ENCODE measurements around the gene CTPS1. TPM values are rescaled to one million over a fixed set of nuclear protein-coding genes. Genes with fewer than 3 reads are reported as not detected.
A peak's percentile ranks its signal among the peaks of the same experiment; 100 is the strongest.

CTPS1 gene
- total RNA-seq, 8 experiments from 2014 or later: 18.2 to 93.4 (median 44.2) TPM

- peaks cover 0 to 7% of the 10 kb centered on the region in 2 donors for H3K4me1 ChIP-seq (replicated peaks in 1 of 2)
- ATAC-seq (replicated peaks in 6 of 8): no peak
- H3K4me3 ChIP-seq: no peak overlapping the region
- H3K27ac ChIP-seq: no peak overlapping the region
- in situ Hi-C loops (cut with MboI; ENCODE audit: low pct_unique_long_range_greater_than_20kb in 2 of 9, low sequenced_read_pairs in 9 of 9, unreplicated experiment in 9 of 9): no loop called here
- WGBS, 10 experiments: 93 to 100% (median 97%) methylated on average over 1 to 7 of the region's 8 CpGs; no CpG with 5 or more reads in 3 of the 10 experiments
Observed at GRCh38 chr1:41009466-41009865, 30.0 kb downstream of the CTPS1 start.

GRCh38 chr1:41010345-41010744 is 30.8 kb downstream of the CTPS1 start:
- Histone ChIP-seq H3K4me3 (no peak overlapping the region), H3K4me1 (replicated peaks in 1 of 2) (peaks cover 0 to 7% of the 10 kb centered on the region in 2 donors), H3K27ac (no peak overlapping the region)
- in situ Hi-C loops (cut with MboI; ENCODE audit: low pct_unique_long_range_greater_than_20kb in 2 of 9, low sequenced_read_pairs in 9 of 9, unreplicated experiment in 9 of 9): no loop called here
- peak in 3 of 8 experiments; percentile 35 to 55 (median 45) for ATAC-seq (replicated peaks in 6 of 8)
- WGBS, 10 experiments: 67 to 80% (median 75%) methylated on average over 1 of the region's 1 CpG; no CpG with 5 or more reads in 6 of the 10 experiments

- Histone ChIP-seq H3K4me3 (no peak overlapping the region), H3K4me1 (replicated peaks in 1 of 2) (peaks cover 0 to 7% of the 10 kb centered on the region in 2 donors), H3K27ac (no peak overlapping the region)
- no peak for ATAC-seq (replicated peaks in 6 of 8)
- in situ Hi-C loops (cut with MboI; ENCODE audit: low pct_unique_long_range_greater_than_20kb in 2 of 9, low sequenced_read_pairs in 9 of 9, unreplicated experiment in 9 of 9): no loop called here
- WGBS, 10 experiments: 92 to 100% (median 100%) methylated on average over 1 to 6 of the region's 6 CpGs; no CpG with 5 or more reads in 1 of the 10 experiments
Observed at GRCh38 chr1:41013024-41013423, 33.5 kb downstream of the CTPS1 start.

GRCh38 chr1:41013796-41014195 is 34.3 kb downstream of the CTPS1 start:
- no peak for ATAC-seq (replicated peaks in 6 of 8)
- 0 to 100% (median 96%) methylated on average over 1 to 7 of the region's 7 CpGs; no CpG with 5 or more reads in 2 of the 10 experiments for WGBS, 10 experiments
- H3K4me3 ChIP-seq: no peak overlapping the region
- H3K27ac ChIP-seq: no peak overlapping the region
- in situ Hi-C loops (cut with MboI; ENCODE audit: low pct_unique_long_range_greater_than_20kb in 2 of 9, low sequenced_read_pairs in 9 of 9, unreplicated experiment in 9 of 9): no loop called here
- peaks cover 0 to 7% of the 10 kb centered on the region in 2 donors for H3K4me1 ChIP-seq (replicated peaks in 1 of 2)

- no peak overlapping the region for H3K4me3 ChIP-seq
- peak in 2 of 8 experiments; percentile 11 to 42 for ATAC-seq (replicated peaks in 6 of 8)
- H3K27ac ChIP-seq: no peak overlapping the region
- peaks cover 0 to 7% of the 10 kb centered on the region in 2 donors for H3K4me1 ChIP-seq (replicated peaks in 1 of 2)
- WGBS, 10 experiments: 75 to 100% (median 87%) methylated on average over 5 to 8 of the region's 8 CpGs; no CpG with 5 or more reads in 6 of the 10 experiments
- in situ Hi-C loops (cut with MboI; ENCODE audit: low pct_unique_long_range_greater_than_20kb in 2 of 9, low sequenced_read_pairs in 9 of 9, unreplicated experiment in 9 of 9): no loop called here
Observed at GRCh38 chr1:41014871-41015270, 35.4 kb downstream of the CTPS1 start.

- Histone ChIP-seq H3K4me1 (replicated peaks in 1 of 2) (peaks cover 0 to 6% of the 10 kb centered on the region in 2 donors), H3K27ac (no peak overlapping the region), H3K4me3 (no peak overlapping the region)
- in situ Hi-C loops (cut with MboI; ENCODE audit: low pct_unique_long_range_greater_than_20kb in 2 of 9, low sequenced_read_pairs in 9 of 9, unreplicated experiment in 9 of 9): no loop called here
- 0 to 100% (median 77%) methylated on average over 1 to 5 of the region's 5 CpGs; no CpG with 5 or more reads in 2 of the 10 experiments for WGBS, 10 experiments
- no peak for ATAC-seq (replicated peaks in 6 of 8)
Observed at GRCh38 chr1:41015281-41015896, 35.9 kb downstream of the CTPS1 start.

GRCh38 chr1:41015897-41016470 is 36.5 kb downstream of the CTPS1 start:
- ATAC-seq (replicated peaks in 6 of 8): no peak
- WGBS, 10 experiments: 70 to 97% (median 93%) methylated on average over 2 to 10 of the region's 13 CpGs; no CpG with 5 or more reads in 3 of the 10 experiments
- H3K27ac ChIP-seq: no peak overlapping the region
- H3K4me3 ChIP-seq: no peak overlapping the region
- in situ Hi-C loops (cut with MboI; ENCODE audit: low pct_unique_long_range_greater_than_20kb in 2 of 9, low sequenced_read_pairs in 9 of 9, unreplicated experiment in 9 of 9): no loop called here
- peaks cover 0 to under 1% of the 10 kb centered on the region in 2 donors for H3K4me1 ChIP-seq (replicated peaks in 1 of 2)

- H3K4me1 ChIP-seq (replicated peaks in 1 of 2): peaks cover 0 to 4% of the 10 kb centered on the region in 2 donors
- H3K27ac ChIP-seq: no peak overlapping the region
- H3K4me3 ChIP-seq: no peak overlapping the region
- in situ Hi-C loops (cut with MboI; ENCODE audit: low pct_unique_long_range_greater_than_20kb in 2 of 9, low sequenced_read_pairs in 9 of 9, unreplicated experiment in 9 of 9): no loop called here
- ATAC-seq (replicated peaks in 6 of 8): peak in 1 of 8 experiments; percentile 15
- 94 to 100% (median 98%) methylated on average over 1 to 30 of the region's 44 CpGs; no CpG with 5 or more reads in 7 of the 10 experiments for WGBS, 10 experiments
Observed at GRCh38 chr1:41017141-41018017, 37.9 kb downstream of the CTPS1 start.

GRCh38 chr1:41018018-41018410 is 38.5 kb downstream of the CTPS1 start:
- ATAC-seq (replicated peaks in 6 of 8): no peak
- Histone ChIP-seq H3K4me3 (no peak overlapping the region), H3K4me1 (replicated peaks in 1 of 2) (peaks cover 0 to 4% of the 10 kb centered on the region in 2 donors), H3K27ac (no peak overlapping the region)
- in situ Hi-C loops (cut with MboI; ENCODE audit: low pct_unique_long_range_greater_than_20kb in 2 of 9, low sequenced_read_pairs in 9 of 9, unreplicated experiment in 9 of 9): no loop called here
- 60 to 100% (median 89%) methylated on average over 1 to 8 of the region's 8 CpGs; no CpG with 5 or more reads in 6 of the 10 experiments for WGBS, 10 experiments

GRCh38 chr1:41019353-41019745 is 39.9 kb downstream of the CTPS1 start:
- Histone ChIP-seq H3K4me3 (no peak overlapping the region), H3K4me1 (replicated peaks in 1 of 2) (peaks cover 0 to 4% of the 10 kb centered on the region in 2 donors), H3K27ac (no peak overlapping the region)
- ATAC-seq (replicated peaks in 6 of 8): no peak
- in situ Hi-C loops (cut with MboI; ENCODE audit: low pct_unique_long_range_greater_than_20kb in 2 of 9, low sequenced_read_pairs in 9 of 9, unreplicated experiment in 9 of 9): no loop called here
- 60 to 100% (median 80%) methylated on average over 1 to 2 of the region's 2 CpGs; no CpG with 5 or more reads in 3 of the 10 experiments for WGBS, 10 experiments

- ATAC-seq (replicated peaks in 6 of 8): no peak
- H3K4me3 ChIP-seq: no peak overlapping the region
- H3K4me1 ChIP-seq (replicated peaks in 1 of 2): peaks cover 0 to 4% of the 10 kb centered on the region in 2 donors
- H3K27ac ChIP-seq: no peak overlapping the region
- in situ Hi-C loops (cut with MboI; ENCODE audit: low pct_unique_long_range_greater_than_20kb in 2 of 9, low sequenced_read_pairs in 9 of 9, unreplicated experiment in 9 of 9): no loop called here
- 70 to 100% (median 100%) methylated on average over 1 to 3 of the region's 17 CpGs; no CpG with 5 or more reads in 7 of the 10 experiments for WGBS, 10 experiments
Observed at GRCh38 chr1:41020109-41020576, 40.6 kb downstream of the CTPS1 start.

GRCh38 chr1:41020654-41021053 is 41.2 kb downstream of the CTPS1 start:
- Histone ChIP-seq H3K4me1 (replicated peaks in 1 of 2) (peaks cover 0 to 4% of the 10 kb centered on the region in 2 donors), H3K27ac (no peak overlapping the region), H3K4me3 (no peak overlapping the region)
- WGBS, 10 experiments: 0 to 82% methylated on average over 1 to 2 of the region's 3 CpGs; no CpG with 5 or more reads in 8 of the 10 experiments
- in situ Hi-C loops (cut with MboI; ENCODE audit: low pct_unique_long_range_greater_than_20kb in 2 of 9, low sequenced_read_pairs in 9 of 9, unreplicated experiment in 9 of 9): no loop called here
- ATAC-seq (replicated peaks in 6 of 8): peak in 2 of 8 experiments; percentile 2 to 7
